ENCODE measurements around the gene SYN1. TPM values are rescaled to one million over a fixed set of nuclear protein-coding genes. Genes with fewer than 3 reads are reported as not detected.

The SYN1 gene
- total RNA-seq, 4 donors from 2014 or later = 0.27 TPM; not detected in 2

DNA sequence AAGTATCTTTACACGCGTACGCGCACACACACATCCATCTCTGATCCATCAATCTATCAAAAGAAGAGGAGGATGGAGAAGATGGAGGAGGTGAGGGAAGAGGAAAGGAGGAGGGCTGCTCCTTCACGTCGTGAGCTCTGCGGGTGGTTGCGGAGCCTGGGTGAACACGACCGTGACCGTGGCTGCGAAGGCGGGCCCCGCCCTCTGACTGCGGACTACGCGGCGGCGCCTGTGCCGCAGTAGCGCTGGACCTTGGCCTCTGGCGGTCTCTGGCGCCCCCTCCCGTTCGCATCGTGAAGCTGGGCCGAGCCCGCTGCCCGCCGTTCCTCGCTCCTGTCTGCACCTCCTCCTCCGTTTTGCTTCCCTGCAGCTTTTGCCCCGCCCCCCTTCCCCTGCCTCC is 96.4 kb downstream of the SYN1 start:
- Histone ChIP-seq H3K36me3 (no peaks in the 10 kb centered on the region), H3K27me3 (no peaks in the 10 kb centered on the region), H3K4me3 (peak overlapping the region; percentile 46 to 57), H3K4me1 (peaks cover 0 to 6% (median 0%) of the 10 kb centered on the region in 3 donors), H3K27ac (peak overlapping the region in 1 of 4 donors; percentile 56), H3K9me3 (no peaks in the 10 kb centered on the region)
- ATAC-seq = peak; percentile 97
- 29% methylated on average over 21 of the region's 33 CpGs; no CpG with 5 or more reads in 1 of the 2 donors for WGBS, 2 donors (ENCODE audit: low coverage in 1 of 2)
- TF ChIP-seq POLR2AphosphoS5 (IDR thresholded peaks at IDR 0.05) (no peak), EP300 (IDR thresholded peaks at IDR 0.05) (no peak)
- TF ChIP-seq, protein P1, sequence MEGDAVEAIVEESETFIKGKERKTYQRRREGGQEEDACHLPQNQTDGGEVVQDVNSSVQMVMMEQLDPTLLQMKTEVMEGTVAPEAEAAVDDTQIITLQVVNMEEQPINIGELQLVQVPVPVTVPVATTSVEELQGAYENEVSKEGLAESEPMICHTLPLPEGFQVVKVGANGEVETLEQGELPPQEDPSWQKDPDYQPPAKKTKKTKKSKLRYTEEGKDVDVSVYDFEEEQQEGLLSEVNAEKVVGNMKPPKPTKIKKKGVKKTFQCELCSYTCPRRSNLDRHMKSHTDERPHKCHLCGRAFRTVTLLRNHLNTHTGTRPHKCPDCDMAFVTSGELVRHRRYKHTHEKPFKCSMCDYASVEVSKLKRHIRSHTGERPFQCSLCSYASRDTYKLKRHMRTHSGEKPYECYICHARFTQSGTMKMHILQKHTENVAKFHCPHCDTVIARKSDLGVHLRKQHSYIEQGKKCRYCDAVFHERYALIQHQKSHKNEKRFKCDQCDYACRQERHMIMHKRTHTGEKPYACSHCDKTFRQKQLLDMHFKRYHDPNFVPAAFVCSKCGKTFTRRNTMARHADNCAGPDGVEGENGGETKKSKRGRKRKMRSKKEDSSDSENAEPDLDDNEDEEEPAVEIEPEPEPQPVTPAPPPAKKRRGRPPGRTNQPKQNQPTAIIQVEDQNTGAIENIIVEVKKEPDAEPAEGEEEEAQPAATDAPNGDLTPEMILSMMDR (IDR thresholded peaks at IDR 0.05) = peak in 3 of 4 experiments; percentile 71 to 92 (median 80)

Small RNA genes within 50 kb of the gene (small RNA-seq; reads per million reads assigned to genes)
- 0 to 0.82 (median 0.06) reads per million in 4 donors for gene MIR4769

Other genes starting within 250 kb of the SYN1 start
- under 1 TPM in 1 of 4 donors, not detected in 3; 0.31 TPM for gene ZNF157, start 249.3 kb downstream of the SYN1 start, total RNA-seq
- gene ZNF41, start 136.6 kb downstream of the SYN1 start, total RNA-seq = 1 to 10 TPM; 8.8 to 10.0 (median 9.4) TPM
- gene ARAF, start 58.7 kb downstream of the SYN1 start, total RNA-seq = 10 to 100 TPM; 27.5 to 46.8 (median 38.5) TPM
- gene TIMP1, start 37.4 kb downstream of the SYN1 start, total RNA-seq = 100 to 1,000 TPM in 3 of 4 donors, 10 to 100 TPM in 1; 77.4 to 204 (median 156) TPM
- gene CFP, start 10.1 kb upstream of the SYN1 start, total RNA-seq = 10 to 100 TPM in 1 of 4 donors, 1 to 10 TPM in 2, under 1 TPM in 1; 0.78 to 18.4 (median 4.7) TPM
- 10 to 100 TPM; 20.0 to 26.8 (median 26.2) TPM for gene ELK1, start 30.7 kb upstream of the SYN1 start, total RNA-seq
- gene UXT, start 39.3 kb upstream of the SYN1 start, total RNA-seq = 100 to 1,000 TPM in 1 of 4 donors, 10 to 100 TPM in 3; 66.5 to 112 (median 79.1) TPM
- 10 to 100 TPM in 1 of 4 donors, 1 to 10 TPM in 3; 5.0 to 13.4 (median 7.6) TPM for gene ZNF81, start 217.0 kb upstream of the SYN1 start, total RNA-seq